ENCODE measurements around the gene FAM241B. TPM values are rescaled to one million over a fixed set of nuclear protein-coding genes. Genes with fewer than 3 reads are reported as not detected.

Gene FAM241B
- polyA plus RNA-seq, 1 donor (not counting 4 experiments of a cell fraction or from before 2014, with no cell fraction given): 7.9 TPM

GRCh38 chr10:69652857-69653199 is 22.8 kb downstream of the FAM241B start:
- H3K27me3 ChIP-seq (ENCODE audit: control insufficient read depth, extremely low read depth, insufficient read depth, low read length): peaks cover 22% of the 10 kb centered on the region
- H4K20me1 ChIP-seq (ENCODE audit: control insufficient read depth, extremely low read depth, insufficient read depth, low read length): no peaks in the 10 kb centered on the region
- TF ChIP-seq CTCF (optimal IDR thresholded peaks at IDR 0.05 in 1 of 3, IDR thresholded peaks at IDR 0.05 in 1 of 3, conservative IDR thresholded peaks at IDR 0.05 in 1 of 3; ENCODE audit: extremely low read depth in 1 of 3, insufficient read depth in 2 of 3, low read length in 3 of 3) (no peak), EZH2 (IDR thresholded peaks at IDR 0.05; ENCODE audit: low read length) (no peak)
- H3K27ac ChIP-seq (ENCODE audit: control insufficient read depth, insufficient read depth, low read length): no peak overlapping the region
- H2AFZ ChIP-seq (ENCODE audit: control insufficient read depth, low read length): no peak overlapping the region
- H3K36me3 ChIP-seq (ENCODE audit: control insufficient read depth in 2 of 2, extremely low read depth in 1 of 2, insufficient read depth in 2 of 2, low read length in 2 of 2): no peaks in the 10 kb centered on the region
- DNase-seq (ENCODE audit: low read depth, low spot score): no peak
- H3K9me1 ChIP-seq (ENCODE audit: control insufficient read depth, extremely low read depth, insufficient read depth, low read length): no peaks in the 10 kb centered on the region
- dilution Hi-C loops (cut with MboI; ENCODE audit: extremely low pct_ligation_motif_present, low sequenced_read_pairs): no loop called here
- no peak overlapping the region for H3K9ac ChIP-seq (ENCODE audit: control insufficient read depth, extremely low read depth, insufficient read depth, low read length)
- no peaks in the 10 kb centered on the region for H3K79me2 ChIP-seq (ENCODE audit: control insufficient read depth, insufficient read depth, low read length)
- no peaks in the 10 kb centered on the region for H3K4me1 ChIP-seq (ENCODE audit: control insufficient read depth, extremely low read depth, insufficient read depth, low read length)
- H3K4me2 ChIP-seq (ENCODE audit: control insufficient read depth, extremely low read depth, insufficient read depth, low read depth, low read length): no peak overlapping the region
- no peak for FAIRE-seq
- no peak overlapping the region for H3K4me3 ChIP-seq (ENCODE audit: control insufficient read depth in 2 of 3, extremely low read depth in 1 of 3, insufficient read depth in 2 of 3, low read depth in 1 of 3, low read length in 3 of 3)
- no peaks in the 10 kb centered on the region for H3K9me3 ChIP-seq (ENCODE audit: control insufficient read depth, low read depth, low read length)

GRCh38 chr10:69653561-69653960 is 23.5 kb downstream of the FAM241B start:
- Histone ChIP-seq H4K20me1 (ENCODE audit: control insufficient read depth, extremely low read depth, insufficient read depth, low read length) (no peaks in the 10 kb centered on the region), H3K4me1 (ENCODE audit: control insufficient read depth, extremely low read depth, insufficient read depth, low read length) (no peaks in the 10 kb centered on the region), H3K27ac (ENCODE audit: control insufficient read depth, insufficient read depth, low read length) (no peak overlapping the region), H3K9me1 (ENCODE audit: control insufficient read depth, extremely low read depth, insufficient read depth, low read length) (no peaks in the 10 kb centered on the region), H3K36me3 (ENCODE audit: control insufficient read depth in 2 of 2, extremely low read depth in 1 of 2, insufficient read depth in 2 of 2, low read length in 2 of 2) (no peaks in the 10 kb centered on the region), H3K27me3 (ENCODE audit: control insufficient read depth, extremely low read depth, insufficient read depth, low read length) (peaks cover 25% of the 10 kb centered on the region), H3K9ac (ENCODE audit: control insufficient read depth, extremely low read depth, insufficient read depth, low read length) (no peak overlapping the region), H3K4me3 (ENCODE audit: control insufficient read depth in 2 of 3, extremely low read depth in 1 of 3, insufficient read depth in 2 of 3, low read depth in 1 of 3, low read length in 3 of 3) (no peak overlapping the region), H3K4me2 (ENCODE audit: control insufficient read depth, extremely low read depth, insufficient read depth, low read depth, low read length) (no peak overlapping the region), H3K9me3 (ENCODE audit: control insufficient read depth, low read depth, low read length) (no peaks in the 10 kb centered on the region), H3K79me2 (ENCODE audit: control insufficient read depth, insufficient read depth, low read length) (no peaks in the 10 kb centered on the region), H2AFZ (ENCODE audit: control insufficient read depth, low read length) (no peak overlapping the region)
- DNase-seq (ENCODE audit: low read depth, low spot score) (no peak), FAIRE-seq (no peak)
- dilution Hi-C loops (cut with MboI; ENCODE audit: extremely low pct_ligation_motif_present, low sequenced_read_pairs): no loop called here
- TF ChIP-seq CTCF (optimal IDR thresholded peaks at IDR 0.05 in 1 of 3, IDR thresholded peaks at IDR 0.05 in 1 of 3, conservative IDR thresholded peaks at IDR 0.05 in 1 of 3; ENCODE audit: extremely low read depth in 1 of 3, insufficient read depth in 2 of 3, low read length in 3 of 3): no peak
- no peak for TF ChIP-seq EZH2 (IDR thresholded peaks at IDR 0.05; ENCODE audit: low read length)
